Measurements from ENCODE around the gene INAFM1.

Gene INAFM1

DNA sequence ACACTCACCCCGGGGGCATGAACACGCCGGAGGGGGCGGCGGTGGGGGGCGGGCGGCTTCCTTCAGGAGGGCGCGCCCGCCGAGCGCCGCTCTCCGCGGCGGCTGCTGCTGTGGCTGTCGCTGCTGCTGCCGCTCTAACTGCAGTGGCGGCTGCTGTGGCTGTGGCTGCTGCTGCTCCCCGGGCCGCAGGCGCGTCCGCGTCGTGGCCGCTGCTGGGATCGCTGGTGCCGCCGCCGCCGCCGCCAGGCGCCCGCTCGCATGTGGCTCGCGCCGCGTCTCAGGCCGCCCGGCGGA is 43.8 kb upstream of the INAFM1 start, which contains the start of gene BBC3:
Gene BBC3 (minus strand): TSS at position 279 of the 294 bp plus-strand sequence. CDS start 2,768 bp downstream, outside the sequence.
- Histone ChIP-seq H3K36me3 (ENCODE audit: control insufficient read depth in 2 of 2, insufficient read depth in 2 of 2, low read length in 2 of 2) (no peaks in the 10 kb centered on the region), H3K4me3 (ENCODE audit: low read length in 2 of 2) (peak within 1 kb of the TSS; percentile 83 to 87), H3K27ac (ENCODE audit: low read length) (peak within 1 kb of the TSS; percentile 98), H3K27me3 (ENCODE audit: control insufficient read depth in 1 of 2, insufficient read depth in 2 of 2, low read length in 2 of 2) (no peaks in the 10 kb centered on the region), H3K4me1 (ENCODE audit: control insufficient read depth, insufficient read depth, low read length) (peaks cover 48% of the 10 kb centered on the region), H3K9me3 (ENCODE audit: control insufficient read depth in 2 of 2, low read length in 2 of 2) (no peaks in the 10 kb centered on the region), H3K9ac (ENCODE audit: low read length in 2 of 2) (peak within 1 kb of the TSS; percentile 78 to 92)

GRCh38 chr19:47231215-47232054 is 43.2 kb upstream of the INAFM1 start:
- H3K36me3 ChIP-seq (ENCODE audit: control insufficient read depth in 2 of 2, insufficient read depth in 2 of 2, low read length in 2 of 2) = no peaks in the 10 kb centered on the region
- peak overlapping the region; percentile 54 to 78 for H3K9ac ChIP-seq (ENCODE audit: low read length in 2 of 2)
- no peaks in the 10 kb centered on the region for H3K27me3 ChIP-seq (ENCODE audit: control insufficient read depth in 1 of 2, insufficient read depth in 2 of 2, low read length in 2 of 2)
- peak overlapping the region; percentile 54 to 87 for H3K4me3 ChIP-seq (ENCODE audit: low read length in 2 of 2)
- H3K27ac ChIP-seq (ENCODE audit: low read length) = peak overlapping the region; percentile 79
- H3K4me1 ChIP-seq (ENCODE audit: control insufficient read depth, insufficient read depth, low read length) = peaks cover 44% of the 10 kb centered on the region
- H3K9me3 ChIP-seq (ENCODE audit: control insufficient read depth in 2 of 2, low read length in 2 of 2) = no peaks in the 10 kb centered on the region

GRCh38 chr19:47232422-47233211 is 42.1 kb upstream of the INAFM1 start:
- H3K9ac ChIP-seq (ENCODE audit: low read length in 2 of 2) = no peak overlapping the region
- no peaks in the 10 kb centered on the region for H3K36me3 ChIP-seq (ENCODE audit: control insufficient read depth in 2 of 2, insufficient read depth in 2 of 2, low read length in 2 of 2)

GRCh38 chr19:47236072-47236675 is 38.5 kb upstream of the INAFM1 start:
- no peaks in the 10 kb centered on the region for H3K27me3 ChIP-seq (ENCODE audit: control insufficient read depth in 1 of 2, insufficient read depth in 2 of 2, low read length in 2 of 2)
- no peaks in the 10 kb centered on the region for H3K9me3 ChIP-seq (ENCODE audit: control insufficient read depth in 2 of 2, low read length in 2 of 2)
- no peak overlapping the region for H3K27ac ChIP-seq (ENCODE audit: low read length)

More at GRCh38 chr19:47232422-47233211, 42.1 kb upstream of the INAFM1 start:
- Histone ChIP-seq H3K4me1 (ENCODE audit: control insufficient read depth, insufficient read depth, low read length) (peaks cover 32% of the 10 kb centered on the region), H3K9me3 (ENCODE audit: control insufficient read depth in 2 of 2, low read length in 2 of 2) (no peaks in the 10 kb centered on the region), H3K27me3 (ENCODE audit: control insufficient read depth in 1 of 2, insufficient read depth in 2 of 2, low read length in 2 of 2) (no peaks in the 10 kb centered on the region), H3K27ac (ENCODE audit: low read length) (peak overlapping the region; percentile 37), H3K4me3 (ENCODE audit: low read length in 2 of 2) (peak overlapping the region in 1 of 2 donors; percentile 8)

DNA sequence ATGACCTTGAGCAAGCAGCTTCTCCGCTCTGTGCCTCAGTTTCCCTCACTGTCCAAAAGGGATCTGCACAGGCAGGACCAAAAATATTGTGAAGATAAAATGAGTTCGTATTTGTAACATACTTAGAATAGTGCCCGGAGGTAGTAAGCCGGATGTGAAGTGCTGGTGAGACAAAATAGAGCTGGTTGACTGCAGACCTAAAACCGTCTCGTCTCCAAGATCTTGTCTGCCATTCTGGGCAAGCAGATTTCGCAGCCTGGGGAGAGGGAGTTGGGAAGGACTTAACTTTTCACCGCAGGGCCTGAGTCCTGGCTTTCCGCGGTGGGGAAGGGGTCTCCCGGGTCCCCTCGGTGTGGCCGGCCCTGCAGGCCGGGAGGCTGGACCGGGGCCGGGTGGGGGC is 35.5 kb upstream of the INAFM1 start:
- no peaks in the 10 kb centered on the region for H3K36me3 ChIP-seq (ENCODE audit: control insufficient read depth in 2 of 2, insufficient read depth in 2 of 2, low read length in 2 of 2)
- H3K4me3 ChIP-seq (ENCODE audit: low read length in 2 of 2) = peak overlapping the region; percentile 40 to 44
- H3K27ac ChIP-seq (ENCODE audit: low read length) = no peak overlapping the region

More at GRCh38 chr19:47236072-47236675, 38.5 kb upstream of the INAFM1 start:
- no peaks in the 10 kb centered on the region for H3K36me3 ChIP-seq (ENCODE audit: control insufficient read depth in 2 of 2, insufficient read depth in 2 of 2, low read length in 2 of 2)
- peaks cover 31% of the 10 kb centered on the region for H3K4me1 ChIP-seq (ENCODE audit: control insufficient read depth, insufficient read depth, low read length)
- no peak overlapping the region for H3K4me3 ChIP-seq (ENCODE audit: low read length in 2 of 2)
- H3K9ac ChIP-seq (ENCODE audit: low read length in 2 of 2) = no peak overlapping the region

GRCh38 chr19:47239610-47240296 is 34.9 kb upstream of the INAFM1 start:
- Histone ChIP-seq H3K4me3 (ENCODE audit: low read length in 2 of 2) (peak overlapping the region; percentile 19 to 58), H3K27me3 (ENCODE audit: control insufficient read depth in 1 of 2, insufficient read depth in 2 of 2, low read length in 2 of 2) (peaks cover 0 to 5% of the 10 kb centered on the region in 2 donors), H3K9ac (ENCODE audit: low read length in 2 of 2) (peak overlapping the region in 1 of 2 donors; percentile 5), H3K4me1 (ENCODE audit: control insufficient read depth, insufficient read depth, low read length) (peaks cover 46% of the 10 kb centered on the region), H3K36me3 (ENCODE audit: control insufficient read depth in 2 of 2, insufficient read depth in 2 of 2, low read length in 2 of 2) (no peaks in the 10 kb centered on the region), H3K9me3 (ENCODE audit: control insufficient read depth in 2 of 2, low read length in 2 of 2) (no peaks in the 10 kb centered on the region), H3K27ac (ENCODE audit: low read length) (no peak overlapping the region)

More for the DNA sequence above, 35.5 kb upstream of the INAFM1 start:
- Histone ChIP-seq H3K4me1 (ENCODE audit: control insufficient read depth, insufficient read depth, low read length) (peaks cover 42% of the 10 kb centered on the region), H3K9ac (ENCODE audit: low read length in 2 of 2) (no peak overlapping the region), H3K27me3 (ENCODE audit: control insufficient read depth in 1 of 2, insufficient read depth in 2 of 2, low read length in 2 of 2) (peaks cover 0 to 5% of the 10 kb centered on the region in 2 donors), H3K9me3 (ENCODE audit: control insufficient read depth in 2 of 2, low read length in 2 of 2) (no peaks in the 10 kb centered on the region)

GRCh38 chr19:47240556-47240955 is 34.1 kb upstream of the INAFM1 start:
- H3K4me1 ChIP-seq (ENCODE audit: control insufficient read depth, insufficient read depth, low read length) = peaks cover 47% of the 10 kb centered on the region
- no peak overlapping the region for H3K27ac ChIP-seq (ENCODE audit: low read length)
- no peak overlapping the region for H3K9ac ChIP-seq (ENCODE audit: low read length in 2 of 2)
- H3K9me3 ChIP-seq (ENCODE audit: control insufficient read depth in 2 of 2, low read length in 2 of 2) = no peaks in the 10 kb centered on the region
- H3K36me3 ChIP-seq (ENCODE audit: control insufficient read depth in 2 of 2, insufficient read depth in 2 of 2, low read length in 2 of 2) = no peaks in the 10 kb centered on the region
- H3K4me3 ChIP-seq (ENCODE audit: low read length in 2 of 2) = peak overlapping the region; percentile 19 to 29
- H3K27me3 ChIP-seq (ENCODE audit: control insufficient read depth in 1 of 2, insufficient read depth in 2 of 2, low read length in 2 of 2) = peaks cover 0 to 5% of the 10 kb centered on the region in 2 donors

GRCh38 chr19:47240996-47241918 is 33.4 kb upstream of the INAFM1 start:
- Histone ChIP-seq H3K4me3 (ENCODE audit: low read length in 2 of 2) (peak overlapping the region; percentile 14 to 40), H3K9ac (ENCODE audit: low read length in 2 of 2) (no peak overlapping the region), H3K36me3 (ENCODE audit: control insufficient read depth in 2 of 2, insufficient read depth in 2 of 2, low read length in 2 of 2) (no peaks in the 10 kb centered on the region), H3K4me1 (ENCODE audit: control insufficient read depth, insufficient read depth, low read length) (peaks cover 47% of the 10 kb centered on the region), H3K27me3 (ENCODE audit: control insufficient read depth in 1 of 2, insufficient read depth in 2 of 2, low read length in 2 of 2) (peaks cover 0 to 5% of the 10 kb centered on the region in 2 donors), H3K9me3 (ENCODE audit: control insufficient read depth in 2 of 2, low read length in 2 of 2) (no peaks in the 10 kb centered on the region), H3K27ac (ENCODE audit: low read length) (no peak overlapping the region)

DNA sequence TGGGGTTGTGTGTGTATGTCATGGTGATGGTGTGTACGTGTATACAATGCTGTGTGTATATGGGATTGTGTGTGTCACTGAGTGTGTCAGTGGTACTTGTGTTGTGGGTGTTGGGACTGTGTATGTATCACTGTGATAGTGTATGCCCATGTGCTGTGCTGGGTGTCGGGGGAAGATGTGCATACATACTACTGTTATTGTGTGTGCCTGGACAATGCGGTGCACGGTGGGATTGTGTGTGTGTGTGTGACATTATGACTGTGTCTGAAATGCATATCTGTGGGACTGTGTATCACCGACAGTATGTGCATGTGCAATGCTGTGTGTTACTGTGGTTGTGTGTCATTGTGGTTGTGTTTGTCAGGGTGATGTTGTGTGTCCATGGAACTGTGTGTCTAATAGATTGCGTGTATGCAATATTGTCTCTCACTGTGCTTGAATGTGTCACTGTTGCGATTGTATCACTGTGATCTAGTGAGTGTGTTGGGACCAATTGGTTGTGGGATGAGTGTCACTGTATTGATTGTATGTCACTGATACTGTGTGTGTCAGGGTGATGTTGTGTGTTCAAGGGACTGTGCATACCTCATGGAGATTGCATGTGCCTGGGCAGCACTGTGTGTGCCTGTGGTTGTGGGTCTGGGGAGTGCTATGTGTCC is 32.6 kb upstream of the INAFM1 start:
- H3K4me3 ChIP-seq (ENCODE audit: low read length in 2 of 2) = no peak overlapping the region
- peak overlapping the region; percentile 67 for H3K27ac ChIP-seq (ENCODE audit: low read length)
- H3K4me1 ChIP-seq (ENCODE audit: control insufficient read depth, insufficient read depth, low read length) = peaks cover 48% of the 10 kb centered on the region
- H3K36me3 ChIP-seq (ENCODE audit: control insufficient read depth in 2 of 2, insufficient read depth in 2 of 2, low read length in 2 of 2) = no peaks in the 10 kb centered on the region
- H3K9ac ChIP-seq (ENCODE audit: low read length in 2 of 2) = peak overlapping the region in 1 of 2 donors; percentile 5
- no peaks in the 10 kb centered on the region for H3K9me3 ChIP-seq (ENCODE audit: control insufficient read depth in 2 of 2, low read length in 2 of 2)
- peaks cover 0 to 5% of the 10 kb centered on the region in 2 donors for H3K27me3 ChIP-seq (ENCODE audit: control insufficient read depth in 1 of 2, insufficient read depth in 2 of 2, low read length in 2 of 2)
